NT2/D1 (cell line): ENCODE results near the gene SLC44A4.
A peak's percentile ranks its signal among the peaks of the same experiment; 100 is the strongest.
"Not testable (repeated sequence)": the region's sequence is repeated elsewhere in the genome, so short reads cannot be mapped to it uniquely, and the experiment has no call there.

Experiments
- DNase-seq: peaks from one replicate; pipeline ENCODE4 v3.0.0-alpha.2; 2011; ENCODE audit warnings: low read depth, low spot score
- H3K27me3 ChIP-seq: 2 replicates; pipeline ENCODE4 v1.6.0; 2011; ENCODE audit warnings: mild to moderate bottlenecking; ENCODE audit not compliant: insufficient read length, insufficient read depth
- H3K36me3 ChIP-seq: 2 replicates; pipeline ENCODE4 v1.6.1; 2011; ENCODE audit warnings: mild to moderate bottlenecking, low read length, mixed read lengths; ENCODE audit not compliant: insufficient read depth, insufficient read length
- H3K4me1 ChIP-seq: 2 replicates; pipeline ENCODE4 v1.5.1; 2011; ENCODE audit not compliant: insufficient read depth, insufficient read length
- H3K4me3 ChIP-seq: 2 replicates; pipeline ENCODE4 v1.5.1; 2011; ENCODE audit warnings: low read depth; ENCODE audit not compliant: insufficient read length
- H3K9ac ChIP-seq: 2 replicates; pipeline ENCODE4 v1.6.0; 2011; ENCODE audit warnings: low read depth; ENCODE audit not compliant: insufficient read length
- H3K9me3 ChIP-seq: 2 replicates; pipeline ENCODE4 v1.5.1; 2011; ENCODE audit warnings: mild to moderate bottlenecking, low read length; ENCODE audit not compliant: insufficient read depth
- SUZ12 ChIP-seq: IDR thresholded peaks from 2 replicates; pipeline ENCODE4 v1.6.1; 2011; ENCODE audit not compliant: insufficient read length, insufficient read depth; ENCODE audit errors: extremely low read depth
- YY1 ChIP-seq: IDR thresholded peaks from 2 replicates; pipeline ENCODE4 v1.6.1; 2011; ENCODE audit not compliant: insufficient read length, insufficient read depth
- ZNF274 ChIP-seq: IDR thresholded peaks from 2 replicates; pipeline ENCODE4 v1.6.1; 2011; ENCODE audit warnings: mild to moderate bottlenecking, low read depth, low read length

Gene SLC44A4

DNA sequence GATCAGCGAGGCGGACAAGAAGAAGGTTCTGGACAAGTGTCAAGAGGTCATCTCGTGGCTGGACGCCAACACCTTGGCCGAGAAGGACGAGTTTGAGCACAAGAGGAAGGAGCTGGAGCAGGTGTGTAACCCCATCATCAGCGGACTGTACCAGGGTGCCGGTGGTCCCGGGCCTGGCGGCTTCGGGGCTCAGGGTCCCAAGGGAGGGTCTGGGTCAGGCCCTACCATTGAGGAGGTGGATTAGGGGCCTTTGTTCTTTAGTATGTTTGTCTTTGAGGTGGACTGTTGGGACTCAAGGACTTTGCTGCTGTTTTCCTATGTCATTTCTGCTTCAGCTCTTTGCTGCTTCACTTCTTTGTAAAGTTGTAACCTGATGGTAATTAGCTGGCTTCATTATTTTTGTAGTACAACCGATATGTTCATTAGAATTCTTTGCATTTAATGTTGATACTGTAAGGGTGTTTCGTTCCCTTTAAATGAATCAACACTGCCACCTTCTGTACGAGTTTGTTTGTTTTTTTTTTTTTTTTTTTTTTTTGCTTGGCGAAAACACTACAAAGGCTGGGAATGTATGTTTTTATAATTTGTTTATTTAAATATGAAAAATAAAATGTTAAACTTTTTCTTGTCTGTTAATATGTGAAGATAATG is 49.0 kb downstream of the SLC44A4 start:
- no peaks in the 10 kb centered on the region for H3K36me3 ChIP-seq
- TF ChIP-seq SUZ12 (no peak), YY1 (no peak), ZNF274 (no peak)
- no peaks in the 10 kb centered on the region for H3K4me1 ChIP-seq
- peak overlapping the region; percentile 43 for H3K4me3 ChIP-seq
- no peak for DNase-seq
- H3K9me3 ChIP-seq: no peaks in the 10 kb centered on the region
- peak overlapping the region; percentile 56 for H3K9ac ChIP-seq
- no peaks in the 10 kb centered on the region for H3K27me3 ChIP-seq

DNA sequence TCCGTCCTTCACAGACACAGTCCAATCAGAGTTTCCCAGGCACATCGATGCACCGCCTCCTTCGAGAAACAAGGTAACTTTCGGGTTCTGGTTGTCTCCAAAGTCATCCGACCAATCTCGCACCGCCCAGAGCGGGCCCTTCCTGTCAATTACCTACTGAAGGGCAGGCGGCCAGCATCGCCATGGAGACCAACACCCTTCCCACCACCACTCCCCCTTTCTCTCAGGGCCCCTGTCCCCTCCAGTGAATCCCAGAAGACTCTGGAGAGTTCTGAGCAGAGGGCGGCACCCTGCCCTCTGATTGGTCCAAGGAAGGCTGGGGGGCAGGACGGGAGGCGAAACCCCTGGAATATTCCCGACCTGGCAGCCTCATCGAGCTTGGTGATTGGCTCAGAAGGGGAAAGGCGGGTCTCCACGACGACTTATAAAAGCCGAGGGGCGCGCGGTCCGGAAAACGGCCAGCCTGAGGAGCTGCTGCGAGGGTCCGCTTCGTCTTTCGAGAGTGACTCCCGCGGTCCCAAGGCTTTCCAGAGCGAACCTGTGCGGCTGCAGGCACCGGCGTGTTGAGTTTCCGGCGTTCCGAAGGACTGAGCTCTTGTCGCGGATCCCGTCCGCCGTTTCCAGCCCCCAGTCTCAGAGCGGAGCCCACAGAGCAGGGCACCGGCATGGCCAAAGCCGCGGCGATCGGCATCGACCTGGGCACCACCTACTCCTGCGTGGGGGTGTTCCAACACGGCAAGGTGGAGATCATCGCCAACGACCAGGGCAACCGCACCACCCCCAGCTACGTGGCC is 51.3 kb downstream of the SLC44A4 start, which contains the start of gene HSPA1B:
TSS of gene HSPA1B (plus strand) at position 453 of the 794 bp plus-strand sequence. CDS start at position 666, 213 bp downstream.
- peak; percentile 97 for DNase-seq
- Histone ChIP-seq H3K9me3 (no peaks in the 10 kb centered on the region), H3K4me3 (peak within 1 kb of the TSS; percentile 76), H3K9ac (peak within 1 kb of the TSS; percentile 92), H3K27me3 (no peaks in the 10 kb centered on the region), H3K4me1 (no peaks in the 10 kb centered on the region), H3K36me3 (no peaks in the 10 kb centered on the region)
- no peak for TF ChIP-seq SUZ12

DNA sequence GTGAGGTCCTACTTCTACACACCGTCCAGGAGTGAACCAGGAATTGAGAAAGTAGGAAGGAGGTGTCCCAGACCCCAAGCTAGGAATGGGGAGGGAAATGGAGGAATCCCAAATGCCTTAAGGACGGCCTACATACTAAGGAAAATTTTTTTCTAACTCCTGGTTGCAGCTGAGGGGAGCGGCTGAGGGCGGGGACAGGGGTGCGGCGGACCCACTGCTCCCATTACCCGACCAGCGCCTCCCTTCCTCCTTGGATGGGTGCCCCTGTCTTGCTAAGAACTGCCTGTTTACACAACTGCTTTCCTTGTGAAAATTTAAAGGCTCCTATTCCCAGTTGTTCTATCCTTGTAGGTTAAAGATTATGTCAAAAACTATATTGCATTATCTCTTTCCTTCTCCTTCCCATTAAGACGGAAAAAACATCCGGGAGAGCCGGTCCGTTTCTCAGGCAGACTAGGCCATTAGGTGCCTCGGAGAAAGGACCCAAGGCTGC is 52.0 kb downstream of the SLC44A4 start:
- TF ChIP-seq YY1 (no peak), SUZ12 (no peak), ZNF274 (no peak)

DNA sequence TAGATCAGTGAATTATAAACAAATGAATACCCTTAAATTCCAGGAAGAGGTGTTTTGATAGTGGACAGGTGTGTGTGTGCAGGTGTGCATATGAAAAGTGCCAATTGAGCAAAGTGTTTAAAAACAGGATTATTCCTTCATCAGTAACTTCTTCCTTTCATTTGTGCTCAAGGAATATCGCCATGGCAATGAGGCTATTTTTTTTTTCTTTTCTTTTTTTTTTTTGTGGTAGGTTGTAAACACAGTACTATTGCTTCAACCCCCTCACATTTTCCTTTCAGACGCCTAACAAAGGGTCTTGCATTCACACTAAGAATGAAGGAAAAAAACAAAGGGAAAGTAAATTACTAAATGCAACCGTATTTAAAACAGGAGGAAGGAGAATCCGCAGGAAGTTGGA is 53.2 kb downstream of the SLC44A4 start:
- no peaks in the 10 kb centered on the region for H3K27me3 ChIP-seq
- no peak overlapping the region for H3K9ac ChIP-seq
- no peaks in the 10 kb centered on the region for H3K4me1 ChIP-seq
- DNase-seq: no peak
- H3K9me3 ChIP-seq: no peaks in the 10 kb centered on the region
- no peak overlapping the region for H3K4me3 ChIP-seq
- no peak for TF ChIP-seq YY1
- TF ChIP-seq SUZ12: no peak
- TF ChIP-seq ZNF274: no peak
- no peaks in the 10 kb centered on the region for H3K36me3 ChIP-seq

More for the DNA sequence above, 52.0 kb downstream of the SLC44A4 start:
- Histone ChIP-seq H3K27me3 (no peaks in the 10 kb centered on the region), H3K9me3 (no peaks in the 10 kb centered on the region), H3K4me3 (peak overlapping the region; percentile 37), H3K9ac (peak overlapping the region; percentile 37), H3K4me1 (no peaks in the 10 kb centered on the region), H3K36me3 (no peaks in the 10 kb centered on the region)
- no peak for DNase-seq

DNA sequence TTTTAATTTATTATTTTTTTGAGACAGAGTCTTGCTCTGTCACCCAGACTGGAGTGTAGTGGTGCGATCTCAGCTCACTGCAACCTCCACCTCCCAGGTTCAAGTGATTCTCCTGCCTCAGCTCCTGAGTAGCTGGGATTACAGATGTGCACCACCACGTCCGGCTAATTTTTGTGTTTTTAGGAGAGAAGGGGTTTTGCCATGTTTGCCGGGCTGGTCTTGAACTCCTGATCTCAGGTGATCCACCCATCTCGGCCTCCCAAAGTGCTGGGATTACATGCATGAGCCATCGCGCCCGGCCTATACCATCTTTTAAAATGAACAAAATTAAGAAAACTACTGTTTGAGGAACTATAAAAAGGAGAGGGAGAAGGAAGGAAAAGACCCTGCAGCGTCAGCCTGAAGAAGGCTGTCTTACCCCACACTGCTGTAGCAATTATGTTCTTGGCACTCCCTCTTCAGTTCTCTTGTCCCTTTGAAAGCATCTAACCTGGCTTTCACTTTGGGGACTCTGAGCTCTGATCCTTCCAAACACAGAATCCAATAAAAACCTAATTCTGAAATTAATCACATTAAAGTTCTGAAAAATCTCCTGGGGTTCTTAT is 55.1 kb downstream of the SLC44A4 start:
- not testable (repeated sequence) for H3K27me3 ChIP-seq, DNase-seq, H3K36me3 ChIP-seq, H3K9ac ChIP-seq, H3K4me1 ChIP-seq, H3K9me3 ChIP-seq, H3K4me3 ChIP-seq

DNA sequence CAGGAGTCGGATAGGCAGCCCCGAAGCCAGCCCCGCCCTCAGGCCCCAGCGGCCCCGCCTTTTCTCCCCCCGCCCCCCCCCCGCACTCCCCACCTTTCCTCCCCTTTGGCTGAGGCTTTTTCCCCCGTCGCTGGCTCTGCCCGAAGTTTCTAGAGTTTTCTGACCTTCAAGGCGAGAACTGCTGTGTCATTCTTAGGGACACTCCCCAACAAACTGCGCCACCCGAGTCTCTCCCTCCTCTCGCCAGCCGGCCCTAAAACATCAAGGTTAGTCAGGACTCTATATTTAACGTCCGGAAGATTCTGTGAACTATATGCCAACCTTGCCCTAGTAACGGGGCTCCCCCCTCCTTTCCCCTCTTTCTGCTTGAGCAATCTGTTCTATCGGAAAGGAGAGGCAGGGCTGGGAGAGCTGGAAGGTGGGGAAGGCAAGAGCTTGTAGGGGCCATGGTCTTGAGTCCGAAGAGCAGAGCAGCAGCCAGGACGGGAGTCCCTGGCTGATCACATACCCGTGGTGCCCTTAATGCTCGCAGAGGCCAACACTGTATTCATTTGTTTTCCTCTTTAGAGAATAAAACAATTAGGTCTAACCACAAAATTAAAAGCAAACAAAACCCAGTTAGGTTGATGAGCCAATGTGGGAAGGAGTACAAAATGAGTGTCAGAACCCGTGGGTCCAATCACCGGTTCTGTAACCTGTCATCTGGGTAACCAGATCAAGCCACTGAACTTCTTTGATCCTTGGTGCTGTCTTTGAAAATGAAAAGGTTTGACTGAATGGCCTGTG is 56.6 kb downstream of the SLC44A4 start:
- peak overlapping the region; percentile 49 for H3K4me3 ChIP-seq
- peaks cover 10% of the 10 kb centered on the region for H3K36me3 ChIP-seq
- DNase-seq: no peak
- H3K9me3 ChIP-seq: no peaks in the 10 kb centered on the region; the same call in 1 of the 2 replicates
- TF ChIP-seq SUZ12 (no peak), ZNF274 (no peak), YY1 (no peak)
- no peaks in the 10 kb centered on the region for H3K27me3 ChIP-seq
- no peaks in the 10 kb centered on the region for H3K4me1 ChIP-seq
- peak overlapping the region; percentile 86 for H3K9ac ChIP-seq
